ENCODE measurements around the gene MAN2A2.

Gene MAN2A2

DNA sequence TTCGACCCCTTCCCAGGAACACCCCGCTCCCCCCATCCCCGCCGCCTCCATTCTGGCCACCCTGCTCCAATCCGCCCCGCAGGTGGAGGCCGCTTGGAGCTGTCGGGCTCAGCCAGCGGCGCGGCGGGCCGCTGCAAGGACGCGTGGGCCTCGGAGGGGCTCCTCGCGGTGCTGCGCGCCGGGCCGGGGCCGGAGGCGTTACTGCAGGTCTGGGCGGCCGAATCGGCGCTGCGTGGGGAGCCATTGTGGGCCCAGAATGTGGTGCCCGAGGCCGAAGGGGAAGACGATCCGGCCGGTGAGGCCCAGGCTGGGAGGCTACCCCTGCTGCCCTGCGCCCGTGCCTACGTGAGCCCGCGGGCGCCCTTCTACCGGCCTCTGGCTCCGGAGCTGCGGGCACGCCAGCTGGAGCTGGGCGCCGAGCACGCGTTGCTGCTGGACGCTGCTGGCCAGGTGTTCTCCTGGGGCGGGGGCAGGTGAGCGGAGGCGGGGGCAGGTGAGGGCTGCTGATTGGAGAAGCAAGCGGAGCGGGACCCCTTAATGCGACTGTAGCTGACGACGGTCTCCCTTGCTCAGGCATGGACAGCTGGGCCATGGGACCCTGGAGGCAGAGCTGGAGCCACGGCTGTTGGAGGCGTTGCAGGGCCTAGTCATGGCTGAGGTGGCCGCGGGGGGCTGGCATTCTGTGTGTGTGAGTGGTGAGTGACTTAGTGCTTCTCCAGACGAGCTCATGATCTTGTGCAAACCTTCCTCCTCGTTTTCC, 54.1 kb downstream of the MAN2A2 start:
- no peak for DNase-seq (ENCODE audit: extremely low read depth in 1 of 2, low read depth in 1 of 2)

GRCh38 chr15:90957791-90958190, 54.7 kb downstream of the MAN2A2 start:
- DNase-seq (ENCODE audit: extremely low read depth in 1 of 2, low read depth in 1 of 2): no peak

DNA sequence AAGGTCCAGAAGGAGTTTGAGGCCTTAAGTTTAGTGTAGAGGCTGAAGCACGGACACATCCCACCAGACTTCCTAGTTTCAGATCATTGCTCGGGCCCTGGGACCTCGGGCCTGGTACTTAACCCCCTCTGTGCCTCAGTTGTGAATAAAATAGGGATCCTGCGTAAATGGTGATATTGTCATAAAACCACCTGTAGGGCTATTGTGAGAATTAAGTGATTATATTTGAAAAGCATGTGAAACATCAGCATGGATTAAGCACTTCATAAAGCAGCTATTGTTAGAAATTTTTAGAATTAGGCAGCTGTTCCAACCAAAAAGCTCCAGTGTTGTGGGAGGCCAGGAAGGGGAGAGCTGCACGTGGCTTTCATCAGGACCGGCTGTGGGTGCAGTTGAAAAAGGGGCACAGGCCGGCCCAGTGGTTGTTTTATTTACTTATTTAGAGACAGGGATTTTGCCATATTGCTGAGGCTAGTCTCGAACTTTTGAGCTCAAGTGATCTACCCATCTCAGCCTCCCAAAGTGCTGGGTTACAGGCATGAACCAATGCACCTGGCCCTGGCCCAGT, 56.0 kb downstream of the MAN2A2 start:
- DNase-seq (ENCODE audit: extremely low read depth in 1 of 2, low read depth in 1 of 2): no peak

- no peak for DNase-seq (ENCODE audit: extremely low read depth in 1 of 2, low read depth in 1 of 2)
Observed at GRCh38 chr15:90959894-90960293, 56.8 kb downstream of the MAN2A2 start.

DNA sequence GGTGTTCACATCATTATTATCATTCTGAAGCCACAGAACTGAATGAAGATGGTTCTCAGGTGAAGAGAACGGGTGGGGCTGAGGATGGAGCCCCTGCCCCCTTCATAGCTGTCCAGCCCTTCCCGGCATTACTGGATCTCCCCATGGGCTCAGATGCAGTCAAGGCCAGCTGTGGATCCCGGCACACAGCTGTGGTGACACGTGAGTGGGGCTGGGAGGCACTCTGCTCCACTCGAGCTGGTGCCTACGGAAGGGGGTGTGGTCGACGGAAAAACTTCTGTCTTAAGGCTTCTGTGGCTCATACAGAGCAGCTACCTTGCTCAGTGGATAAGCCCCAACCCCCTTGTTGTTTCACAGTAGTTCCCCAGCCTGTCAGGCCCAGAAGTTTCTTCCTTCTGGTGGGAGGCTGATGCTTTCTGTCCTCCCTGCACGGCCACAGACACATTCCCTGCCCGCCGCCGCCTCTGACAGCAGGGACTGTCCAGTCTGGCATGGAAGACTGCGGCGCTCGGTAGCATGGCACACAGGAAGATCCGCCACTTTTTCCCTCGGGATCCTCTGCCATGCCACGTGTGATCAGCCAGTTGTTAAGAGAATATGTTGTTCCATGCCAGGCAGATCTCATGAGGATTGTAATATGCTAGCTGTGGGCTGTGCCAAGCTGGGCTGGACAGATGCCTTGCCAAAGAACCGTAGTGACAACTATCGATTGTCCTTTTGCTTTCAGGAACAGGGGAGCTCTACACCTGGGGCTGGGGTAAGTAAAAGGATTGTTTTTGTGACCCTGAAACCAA, 57.4 kb downstream of the MAN2A2 start:
- DNase-seq (ENCODE audit: extremely low read depth in 1 of 2, low read depth in 1 of 2): no peak

DNA sequence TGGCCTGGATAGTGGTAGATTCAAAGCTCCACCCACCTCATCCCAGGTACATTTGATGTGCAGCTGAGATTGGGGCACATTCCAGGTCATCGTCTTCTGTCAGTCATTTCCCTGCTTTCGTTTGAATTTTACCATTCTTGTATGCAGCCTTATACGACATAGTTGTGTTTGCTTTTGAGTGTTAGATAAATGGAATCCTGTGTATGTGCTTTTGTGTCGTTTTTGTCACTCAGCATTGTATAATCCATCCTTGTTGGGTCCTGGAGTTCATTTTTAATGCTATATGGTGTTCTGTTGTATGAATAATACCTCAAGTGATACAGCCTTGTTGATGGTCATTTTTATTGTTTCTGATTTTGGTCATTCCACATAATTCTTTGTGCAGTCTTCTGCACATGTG, 58.9 kb downstream of the MAN2A2 start:
- no peak for DNase-seq (ENCODE audit: extremely low read depth in 1 of 2, low read depth in 1 of 2)

GRCh38 chr15:90966262-90966661, 63.2 kb downstream of the MAN2A2 start:
- DNase-seq (ENCODE audit: extremely low read depth in 1 of 2, low read depth in 1 of 2): no peak

DNA sequence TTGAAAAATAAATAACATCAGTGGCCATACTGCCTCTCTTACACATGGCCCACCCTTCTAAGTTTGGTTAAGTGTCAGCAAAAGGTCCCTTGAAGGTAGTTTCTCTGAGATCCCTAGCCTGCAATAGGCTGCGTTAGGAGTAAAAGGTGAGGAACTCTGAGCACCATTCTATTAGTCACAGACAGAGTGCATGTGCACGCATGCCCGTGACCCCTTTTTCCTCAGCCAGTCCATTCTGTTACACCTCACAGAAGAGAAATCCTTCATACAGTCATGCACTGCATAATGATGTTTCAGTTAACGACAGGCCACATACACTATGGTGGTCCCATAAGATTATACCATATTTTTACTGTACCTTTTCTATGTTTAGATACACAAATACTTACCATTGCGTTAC, 64.1 kb downstream of the MAN2A2 start:
- DNase-seq (ENCODE audit: extremely low read depth in 1 of 2, low read depth in 1 of 2): no peak

DNA sequence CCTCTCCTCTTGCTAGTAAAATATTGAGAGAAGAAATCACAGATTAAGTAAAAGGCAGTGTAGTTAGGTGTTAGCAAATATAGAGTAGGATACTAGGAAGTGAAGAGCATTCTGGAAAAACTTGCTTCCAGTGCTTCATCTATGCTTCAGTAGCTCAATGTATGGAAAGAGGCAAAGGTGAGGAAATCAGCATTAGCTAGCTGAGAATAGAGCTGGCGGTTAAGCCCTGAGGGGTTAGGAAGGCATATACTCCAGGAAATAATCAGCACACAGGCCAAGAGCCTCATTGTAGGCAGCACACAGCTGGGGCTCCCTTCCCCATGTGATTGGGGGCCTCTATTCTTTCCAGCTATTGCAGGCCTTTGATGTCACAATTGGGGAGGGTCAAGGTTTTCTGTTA, 65.3 kb downstream of the MAN2A2 start:
- DNase-seq (ENCODE audit: extremely low read depth in 1 of 2, low read depth in 1 of 2): no peak

GRCh38 chr15:90970274-90970673, 67.2 kb downstream of the MAN2A2 start:
- DNase-seq (ENCODE audit: extremely low read depth in 1 of 2, low read depth in 1 of 2): no peak

DNA sequence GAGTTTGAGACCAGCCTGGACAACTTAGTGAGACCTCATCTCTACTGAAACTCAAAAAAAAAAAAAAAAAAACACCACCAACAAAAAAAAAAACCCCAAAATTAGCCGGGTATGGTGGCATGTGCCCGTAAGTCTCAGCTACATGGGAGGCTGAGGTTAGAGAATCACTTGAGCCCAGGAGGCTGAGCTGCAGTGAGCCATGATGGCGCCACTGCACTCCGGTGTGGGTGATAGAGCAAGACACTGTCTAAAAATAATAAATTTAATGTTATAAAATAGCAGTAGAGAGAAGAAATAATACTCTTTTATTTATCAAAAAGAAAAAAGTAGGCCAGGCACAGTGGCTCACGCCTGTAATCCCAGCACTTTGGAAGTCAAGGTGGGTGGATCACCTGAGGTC, 69.0 kb downstream of the MAN2A2 start:
- no peak for DNase-seq (ENCODE audit: extremely low read depth in 1 of 2, low read depth in 1 of 2)
